Thyroid gland (tissue), 4 donors: ENCODE data around the gene CTNNA3. TPM values are rescaled to one million over a fixed set of nuclear protein-coding genes. Genes with fewer than 3 reads are reported as not detected.

Experiments used
- DNase-seq, 2 donors: peaks; one replicate each; pipeline ENCODE4 v3.0.0-alpha.2; 2019
- H3K27ac ChIP-seq, 3 donors: fragments of 200-600 bp; sonication (generic); 1 replicate in 2 of 3; 2 replicates in 1 of 3; pipeline ENCODE4 v1.5.1; 2016 to 2019; ENCODE audit warnings: mild to moderate bottlenecking in 1 of 3, moderate library complexity in 1 of 3
- H3K27me3 ChIP-seq: fragments of 200-600 bp; sonication (generic); one replicate; pipeline ENCODE4 v1.5.1; 2019
- H3K36me3 ChIP-seq, 2 donors: fragments of 200-600 bp; sonication (generic); one replicate each; pipeline ENCODE4 v1.5.1; 2016 to 2019
- H3K4me1 ChIP-seq, 2 donors: fragments of 200-600 bp; sonication (generic); one replicate each; pipeline ENCODE4 v1.5.1; 2017 to 2019
- H3K4me3 ChIP-seq, 3 donors: fragments of 200-600 bp; sonication (generic); replicated peaks in 1 of 3; 1 replicate in 2 of 3; 2 replicates in 1 of 3; pipeline ENCODE4 v1.5.1; 2016; ENCODE audit warnings: mild to moderate bottlenecking in 1 of 3
- H3K9me3 ChIP-seq: fragments of 200-600 bp; sonication (generic); one replicate; pipeline ENCODE4 v1.5.1; 2017
- CTCF ChIP-seq, 6 experiments: fragments of 200-600 bp in 3 of 6; fragments of 450-650 bp in 3 of 6; sonication (generic) in 3 of 6; IDR thresholded peaks; one replicate each; pipeline ENCODE4 v1.5.1; 2016 to 2019; ENCODE audit warnings: antibody characterized with exemption in 6 of 6, mild to moderate bottlenecking in 2 of 6, inconsistent platforms in 1 of 6, moderate library complexity in 1 of 6
- POLR2A ChIP-seq, 2 donors: fragments of 450-650 bp; IDR thresholded peaks; one replicate each; pipeline ENCODE4 v1.6.1; 2017; ENCODE audit warnings: antibody characterized with exemption in 2 of 2, mild to moderate bottlenecking in 2 of 2, moderate library complexity in 1 of 2
- WGBS, 2 donors: methylation state at CpG; one replicate each; pipeline ENCODE4 v1.1.5; 2017; 5-methylcytosine and 5-hydroxymethylcytosine counted together
- intact Hi-C: fragments of 100-400 bp; cut with DNase I; formaldehyde crosslinking; loops from one replicate; pipeline ENCODE4 v1.15.1; 2023
- total RNA-seq, 4 donors: library from RNA; depleted of rRNA; stranded (reverse); fragments of >200 nt; gene quantifications; one replicate each; pipeline ENCODE4 v1.2.3, GENCODE V29; 2016

Gene CTNNA3
- total RNA-seq, 4 donors from 2014 or later: 0.11 to 0.79 (median 0.13) TPM; not detected in 1

GRCh38 chr10:66982792-66983474 lies 713.1 kb downstream of the CTNNA3 start:
- Histone ChIP-seq H3K27ac (no peak overlapping the region), H3K4me1 (peaks cover 0 to 5% of the 10 kb centered on the region in 2 donors), H3K27me3 (no peaks in the 10 kb centered on the region), H3K36me3 (no peaks in the 10 kb centered on the region), H3K4me3 (no peak overlapping the region), H3K9me3 (no peaks in the 10 kb centered on the region)
- WGBS, 2 donors: 37% methylated on average over 6 of the region's 6 CpGs
- no peak for TF ChIP-seq POLR2A (IDR thresholded peaks at IDR 0.05)
- TF ChIP-seq CTCF (IDR thresholded peaks at IDR 0.05): no peak
- DNase-seq: peak; percentile 5 to 16
- intact Hi-C loops: no loop called here

- TF ChIP-seq CTCF (IDR thresholded peaks at IDR 0.05): no peak
- TF ChIP-seq POLR2A (IDR thresholded peaks at IDR 0.05): no peak
- 85 to 89% methylated on average over 1 of the region's 1 CpG for WGBS, 2 donors
Measured at GRCh38 chr10:66982053-66982420, 714.0 kb downstream of the CTNNA3 start.

GRCh38 chr10:66981361-66982052 lies 714.5 kb downstream of the CTNNA3 start:
- TF ChIP-seq CTCF (IDR thresholded peaks at IDR 0.05): no peak
- TF ChIP-seq POLR2A (IDR thresholded peaks at IDR 0.05): no peak
- Histone ChIP-seq H3K27ac (no peak overlapping the region), H3K36me3 (no peaks in the 10 kb centered on the region), H3K4me1 (peaks cover 0 to 5% of the 10 kb centered on the region in 2 donors), H3K27me3 (no peaks in the 10 kb centered on the region), H3K4me3 (no peak overlapping the region), H3K9me3 (no peaks in the 10 kb centered on the region)
- 85 to 88% methylated on average over 3 of the region's 3 CpGs for whole genome bisulfite sequencing, 2 donors
- intact Hi-C loops: no loop called here
- DNase-seq: no peak

More at GRCh38 chr10:66982053-66982420, 714.0 kb downstream of the CTNNA3 start:
- no peak for DNase-seq
- Histone ChIP-seq H3K4me1 (peaks cover 0 to 5% of the 10 kb centered on the region in 2 donors), H3K4me3 (no peak overlapping the region), H3K27ac (no peak overlapping the region), H3K9me3 (no peaks in the 10 kb centered on the region), H3K36me3 (no peaks in the 10 kb centered on the region), H3K27me3 (no peaks in the 10 kb centered on the region)
- intact Hi-C loops: no loop called here

GRCh38 chr10:66980246-66980815 lies 715.7 kb downstream of the CTNNA3 start:
- 87 to 93% methylated on average over 4 of the region's 4 CpGs for WGBS, 2 donors
- Histone ChIP-seq H3K4me1 (peaks cover 0 to 5% of the 10 kb centered on the region in 2 donors), H3K27ac (no peak overlapping the region), H3K36me3 (no peaks in the 10 kb centered on the region), H3K27me3 (no peaks in the 10 kb centered on the region), H3K9me3 (no peaks in the 10 kb centered on the region), H3K4me3 (no peak overlapping the region)
- TF ChIP-seq CTCF (IDR thresholded peaks at IDR 0.05): no peak
- intact Hi-C loops: no loop called here
- DNase-seq: no peak

GRCh38 chr10:66964946-66965345 lies 731.0 kb downstream of the CTNNA3 start:
- WGBS, 2 donors: 65 to 70% methylated on average over 4 of the region's 4 CpGs
- no peak overlapping the region for H3K27ac ChIP-seq
- H3K9me3 ChIP-seq: no peaks in the 10 kb centered on the region
- intact Hi-C loops: no loop called here
- no peak overlapping the region for H3K4me3 ChIP-seq
- H3K4me1 ChIP-seq: no peaks in the 10 kb centered on the region
- TF ChIP-seq POLR2A (IDR thresholded peaks at IDR 0.05): no peak
- TF ChIP-seq CTCF (IDR thresholded peaks at IDR 0.05): no peak
- H3K27me3 ChIP-seq: no peaks in the 10 kb centered on the region
- DNase-seq: no peak
- H3K36me3 ChIP-seq: no peaks in the 10 kb centered on the region
